GM23248 (cell line): Measurements from ENCODE around the gene ACVRL1. TPM values are rescaled to one million over a fixed set of nuclear protein-coding genes. Genes with fewer than 3 reads are reported as not detected.
"Not testable (repeated sequence)": the region's sequence is repeated elsewhere in the genome, so short reads cannot be mapped to it uniquely, and the experiment has no call there.

Experiments
- DNase-seq: peaks from one replicate; pipeline ENCODE4 v3.0.0-alpha.2; 2015
- H2AFZ ChIP-seq: fragments of 200-600 bp; sonication (generic); 2 replicates; pipeline ENCODE4 v1.6.1; 2016; ENCODE audit warnings: antibody characterized with exemption
- H3F3A ChIP-seq: fragments of 200-600 bp; sonication (generic); 2 replicates; pipeline ENCODE4 v1.6.1; 2016; ENCODE audit warnings: mild to moderate bottlenecking, antibody characterized with exemption, mixed run types; ENCODE audit not compliant: insufficient read depth
- H3K27ac ChIP-seq: fragments of 200-600 bp; sonication (generic); 2 replicates; pipeline ENCODE4 v1.5.1; 2016; ENCODE audit warnings: mild to moderate bottlenecking
- H3K27me3 ChIP-seq: fragments of 200-600 bp; sonication (generic); replicated peaks from 2 replicates; pipeline ENCODE4 v1.6.1; 2016; ENCODE audit warnings: mild to moderate bottlenecking; ENCODE audit not compliant: insufficient read depth
- H3K36me3 ChIP-seq: fragments of 200-600 bp; sonication (generic); 2 replicates; pipeline ENCODE4 v1.6.1; 2016; ENCODE audit warnings: low read depth, mild to moderate bottlenecking
- H3K4me1 ChIP-seq: fragments of 200-600 bp; sonication (generic); 2 replicates; pipeline ENCODE4 v1.6.1; 2016; ENCODE audit warnings: mild to moderate bottlenecking; ENCODE audit not compliant: insufficient read depth
- H3K4me2 ChIP-seq: fragments of 200-600 bp; sonication (generic); one replicate; pipeline ENCODE4 v1.6.1; 2016; ENCODE audit warnings: mild to moderate bottlenecking; ENCODE audit not compliant: unreplicated experiment
- H3K4me3 ChIP-seq: fragments of 200-600 bp; sonication (generic); 2 replicates; pipeline ENCODE4 v1.5.1; 2016; ENCODE audit warnings: mild to moderate bottlenecking
- H3K79me2 ChIP-seq: fragments of 200-600 bp; sonication (generic); 2 replicates; pipeline ENCODE4 v1.6.1; 2016; ENCODE audit warnings: mild to moderate bottlenecking; ENCODE audit not compliant: insufficient read depth
- H3K9ac ChIP-seq: fragments of 200-600 bp; sonication (generic); 2 replicates; pipeline ENCODE4 v1.6.1; 2016; ENCODE audit warnings: mild to moderate bottlenecking
- H3K9me2 ChIP-seq: fragments of 200-600 bp; sonication (generic); 2 replicates; pipeline ENCODE4 v1.6.1; 2016; ENCODE audit warnings: mixed run types, mild to moderate bottlenecking, moderate library complexity; ENCODE audit not compliant: insufficient read depth
- H3K9me3 ChIP-seq: fragments of 200-600 bp; sonication (generic); one replicate; pipeline ENCODE4 v1.6.1; 2017; ENCODE audit warnings: low read depth
- H4K20me1 ChIP-seq: fragments of 200-600 bp; sonication (generic); 2 replicates; pipeline ENCODE4 v1.6.0; 2016; ENCODE audit not compliant: insufficient read depth
- EZH2 ChIP-seq: fragments of 200-600 bp; sonication (generic); IDR thresholded peaks from 2 replicates; pipeline ENCODE4 v1.6.1; 2018; ENCODE audit warnings: antibody characterized with exemption, mild to moderate bottlenecking; ENCODE audit not compliant: insufficient read depth, poor library complexity, severe bottlenecking
- EZH2phosphoT487 ChIP-seq: fragments of 200-600 bp; sonication (generic); IDR thresholded peaks from 2 replicates; pipeline ENCODE4 v1.6.1; 2018; ENCODE audit warnings: antibody characterized with exemption, moderate library complexity, mild to moderate bottlenecking, low read depth; ENCODE audit not compliant: insufficient read depth
- WGBS, 2 experiments: methylation state at CpG; one replicate each; pipeline ENCODE4 v1.1.6; 2015 to 2017; ENCODE audit warnings: low lambda C conversion rate in 2 of 2, low coverage in 1 of 2; ENCODE audit errors: missing lambda C conversion rate in 2 of 2; 5-methylcytosine and 5-hydroxymethylcytosine counted together
- in situ Hi-C: fragments of 300-500 bp; cut with MboI; formaldehyde crosslinking; loops from 2 replicates; pipeline ENCODE4 v1.15.0; 2020
- polyA plus RNA-seq: library from polyadenylated mRNA; unstranded; fragments of >200 nt; fragmentation: Nextera tagmentation; extraction: Ambion mirVana; gene quantifications from 2 replicates; pipeline ENCODE4 v1.2.1, GENCODE V29; 2016
- total RNA-seq: library from RNA; depleted of rRNA; stranded (reverse); fragments of >200 nt; shearing (Covaris generic); gene quantifications from 2 replicates; pipeline ENCODE4 v1.2.3, GENCODE V29; 2014

The ACVRL1 gene
- total and polyA plus RNA-seq, 2 experiments from 2014 or later: 19.1 to 114 TPM

GRCh38 chr12:51884676-51885229, 22.6 kb upstream of the ACVRL1 start:
- Histone ChIP-seq H3K9me2 (no peaks in the 10 kb centered on the region), H3K36me3 (no peaks in the 10 kb centered on the region), H4K20me1 (no peaks in the 10 kb centered on the region), H3K79me2 (no peaks in the 10 kb centered on the region), H3K4me3 (no peak overlapping the region), H3K9ac (no peak overlapping the region), H3K4me1 (peaks cover 12% of the 10 kb centered on the region), H3K27me3 (no peaks in the 10 kb centered on the region), H3K9me3 (no peaks in the 10 kb centered on the region), H3F3A (peaks cover 22% of the 10 kb centered on the region), H3K4me2 (no peak overlapping the region), H3K27ac (no peak overlapping the region), H2AFZ (no peak overlapping the region)
- in situ Hi-C loops: no loop called here
- 88 to 89% methylated on average over 11 of the region's 11 CpGs for WGBS, 2 experiments
- TF ChIP-seq EZH2 (no peak), EZH2phosphoT487 (no peak)
- peak; percentile 42 for DNase-seq

- WGBS, 2 experiments: 60 to 61% methylated on average over 10 of the region's 10 CpGs
- H4K20me1 ChIP-seq, DNase-seq, H3K9me2 ChIP-seq, H3K36me3 ChIP-seq, in situ Hi-C loops, H3K79me2 ChIP-seq, H3K9me3 ChIP-seq, H3K27me3 ChIP-seq: not testable (repeated sequence)
- peak overlapping the region; percentile 52 for H2AFZ ChIP-seq
- H3K27ac ChIP-seq: peak overlapping the region; percentile 53
- peak overlapping the region; percentile 40; the same call in 1 of the 2 replicates for H3K4me3 ChIP-seq
- H3K4me1 ChIP-seq: peaks cover 12% of the 10 kb centered on the region
- peak overlapping the region; percentile 48 for H3K4me2 ChIP-seq
- H3K9ac ChIP-seq: 0 out of 2 replicates have a peak overlapping the region, but pooled peaks have one; percentile 29
- peaks cover 22% of the 10 kb centered on the region for H3F3A ChIP-seq
Observed at GRCh38 chr12:51885294-51886020, 21.8 kb upstream of the ACVRL1 start.

GRCh38 chr12:51886021-51886710, 21.1 kb upstream of the ACVRL1 start:
- in situ Hi-C loops: no loop called here
- Histone ChIP-seq H2AFZ (peak overlapping the region; percentile 52), H3K36me3 (no peaks in the 10 kb centered on the region), H3K79me2 (no peaks in the 10 kb centered on the region), H3K9me2 (no peaks in the 10 kb centered on the region), H3K27ac (peak overlapping the region; percentile 53), H3K27me3 (no peaks in the 10 kb centered on the region), H3K9ac (peak overlapping the region; percentile 18), H4K20me1 (no peaks in the 10 kb centered on the region), H3K4me1 (peaks cover 12% of the 10 kb centered on the region), H3K4me3 (peak overlapping the region; percentile 40), H3K9me3 (no peaks in the 10 kb centered on the region), H3F3A (peaks cover 22% of the 10 kb centered on the region), H3K4me2 (peak overlapping the region; percentile 58)
- TF ChIP-seq EZH2 (no peak), EZH2phosphoT487 (0 out of 2 replicates have a peak, but pooled peaks have one; percentile 64)
- peak; percentile 97 for DNase-seq
- WGBS, 2 experiments: 51 to 52% methylated on average over 10 of the region's 10 CpGs

GRCh38 chr12:51887476-51888315, 19.6 kb upstream of the ACVRL1 start, which contains the start of gene ANKRD33:
ANKRD33 (plus strand) TSS chr12:51888103; CDS start chr12:51888187, 84 bp downstream.
- no peak within 1 kb of the TSS for H2AFZ ChIP-seq
- DNase-seq: peak; percentile 35
- H3K27me3 ChIP-seq: no peaks in the 10 kb centered on the region
- TF ChIP-seq EZH2phosphoT487 (no peak), EZH2 (no peak)
- H3K36me3 ChIP-seq: no peaks in the 10 kb centered on the region
- 67 to 72% methylated on average over 41 of the region's 41 CpGs for WGBS, 2 experiments
- H3K4me2 ChIP-seq: no peak within 1 kb of the TSS
- no peaks in the 10 kb centered on the region for H3K9me2 ChIP-seq
- H3K4me3 ChIP-seq: no peak within 1 kb of the TSS
- in situ Hi-C loops: no loop called here
- no peaks in the 10 kb centered on the region for H3K9me3 ChIP-seq
- H3K79me2 ChIP-seq: no peaks in the 10 kb centered on the region
- no peak within 1 kb of the TSS for H3K27ac ChIP-seq
- H3K4me1 ChIP-seq: peaks cover 12% of the 10 kb centered on the region
- H3F3A ChIP-seq: peaks cover 22% of the 10 kb centered on the region
- H3K9ac ChIP-seq: no peak within 1 kb of the TSS
- no peaks in the 10 kb centered on the region for H4K20me1 ChIP-seq
